Fibroblast of pulmonary artery (primary cell): ENCODE data around the gene CPSF3.

Experiments used
- DNase-seq: peaks from one replicate; pipeline ENCODE4 v3.0.0-alpha.2; 2010; ENCODE audit warnings: low read depth
- H3K4me3 ChIP-seq: replicated peaks from 2 replicates; pipeline ENCODE4 v1.5.1; 2011; ENCODE audit warnings: low read depth, mild to moderate bottlenecking, control low read depth, low read length, moderate library complexity
- TF ChIP-seq, protein P1 (sequence below): IDR thresholded peaks from 2 replicates; pipeline ENCODE4 v1.5.1; 2011; ENCODE audit warnings: mild to moderate bottlenecking, control low read depth, low read length, inconsistent platforms; ENCODE audit errors: missing control alignments

Gene CPSF3

DNA sequence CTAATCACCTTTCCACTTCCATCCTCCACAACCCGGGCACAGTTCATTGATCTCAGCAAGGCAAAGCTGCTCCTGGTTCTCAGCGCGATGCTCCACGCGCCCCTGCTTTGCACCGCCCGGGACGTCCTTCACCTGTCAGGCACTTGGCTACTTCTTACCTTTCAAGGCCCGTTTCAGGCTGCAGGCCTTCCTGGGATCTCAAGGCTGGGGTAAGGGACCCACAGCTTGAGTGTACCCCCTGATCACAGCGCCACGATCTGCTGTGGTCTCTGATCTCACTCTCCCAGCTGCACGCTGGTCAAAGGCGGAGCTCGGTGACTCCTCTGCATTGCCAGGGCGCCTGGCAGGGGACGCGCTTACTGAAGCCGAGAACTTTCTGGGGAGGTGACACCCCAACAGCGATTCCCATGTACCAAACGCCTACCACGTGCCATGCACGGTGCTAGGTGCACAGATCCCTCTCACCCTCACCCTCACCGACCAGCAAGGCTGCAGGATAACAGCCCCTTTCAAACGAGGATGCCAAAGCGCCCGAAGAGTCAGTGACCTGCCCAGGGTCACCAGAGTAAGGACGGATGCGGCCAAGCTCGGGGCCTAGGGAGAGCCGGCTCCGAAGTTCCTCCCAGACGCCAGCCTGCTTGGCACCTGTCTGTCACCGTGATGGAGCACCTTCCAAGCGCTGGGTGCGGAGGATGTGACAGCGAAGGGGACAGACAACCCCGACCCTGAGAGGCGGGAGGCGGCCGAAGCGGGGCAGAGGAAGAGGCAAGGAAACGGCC is 944 bp upstream of the CPSF3 start:
- TF ChIP-seq, protein P1, sequence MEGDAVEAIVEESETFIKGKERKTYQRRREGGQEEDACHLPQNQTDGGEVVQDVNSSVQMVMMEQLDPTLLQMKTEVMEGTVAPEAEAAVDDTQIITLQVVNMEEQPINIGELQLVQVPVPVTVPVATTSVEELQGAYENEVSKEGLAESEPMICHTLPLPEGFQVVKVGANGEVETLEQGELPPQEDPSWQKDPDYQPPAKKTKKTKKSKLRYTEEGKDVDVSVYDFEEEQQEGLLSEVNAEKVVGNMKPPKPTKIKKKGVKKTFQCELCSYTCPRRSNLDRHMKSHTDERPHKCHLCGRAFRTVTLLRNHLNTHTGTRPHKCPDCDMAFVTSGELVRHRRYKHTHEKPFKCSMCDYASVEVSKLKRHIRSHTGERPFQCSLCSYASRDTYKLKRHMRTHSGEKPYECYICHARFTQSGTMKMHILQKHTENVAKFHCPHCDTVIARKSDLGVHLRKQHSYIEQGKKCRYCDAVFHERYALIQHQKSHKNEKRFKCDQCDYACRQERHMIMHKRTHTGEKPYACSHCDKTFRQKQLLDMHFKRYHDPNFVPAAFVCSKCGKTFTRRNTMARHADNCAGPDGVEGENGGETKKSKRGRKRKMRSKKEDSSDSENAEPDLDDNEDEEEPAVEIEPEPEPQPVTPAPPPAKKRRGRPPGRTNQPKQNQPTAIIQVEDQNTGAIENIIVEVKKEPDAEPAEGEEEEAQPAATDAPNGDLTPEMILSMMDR, result no peak
- peak overlapping the region; percentile 96 for H3K4me3 ChIP-seq
- no peak for DNase-seq

- H3K4me3 ChIP-seq, result peak overlapping the region; percentile 96
- TF ChIP-seq, protein P1, result no peak
- DNase-seq, result peak; percentile 30
Observed at GRCh38 chr2:9423922-9424272, 443 bp downstream of the CPSF3 start.

GRCh38 chr2:9424447-9425164 is 1.2 kb downstream of the CPSF3 start:
- H3K4me3 ChIP-seq, result peak overlapping the region; percentile 96
- DNase-seq, result no peak
- TF ChIP-seq, protein P1, result no peak

- H3K4me3 ChIP-seq, result no peak overlapping the region
- TF ChIP-seq, protein P1, result no peak
- DNase-seq, result no peak
Observed at GRCh38 chr2:9428965-9429577, 5.6 kb downstream of the CPSF3 start.

- TF ChIP-seq, protein P1, result no peak
- peak; percentile 27 for DNase-seq
- H3K4me3 ChIP-seq, result no peak overlapping the region
Observed at GRCh38 chr2:9430316-9431293, 7.2 kb downstream of the CPSF3 start.

DNA sequence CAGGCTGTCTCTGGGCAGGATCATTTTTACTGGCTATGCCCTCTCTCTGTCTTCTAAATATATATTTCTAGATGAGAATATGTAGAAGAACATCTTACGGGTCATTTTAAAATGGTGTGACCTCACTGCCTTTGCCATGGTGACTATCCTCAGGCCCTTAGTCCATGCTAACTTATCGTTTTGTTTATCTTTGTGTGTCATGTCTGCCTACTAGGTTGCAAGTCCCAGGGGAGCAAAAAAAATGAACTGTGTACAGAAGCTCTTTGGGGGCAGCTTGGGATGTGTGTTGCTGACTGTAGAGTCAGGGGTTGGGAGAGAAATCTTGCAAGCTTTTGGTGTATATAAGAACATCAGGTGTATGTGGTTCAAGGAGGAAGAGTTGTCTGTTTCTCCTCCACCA is 11.0 kb downstream of the CPSF3 start:
- TF ChIP-seq, protein P1, result no peak
- H3K4me3 ChIP-seq, result no peak overlapping the region
- DNase-seq, result no peak
